SK-N-SH treated with all-trans-retinoic acid at 6 μM for 48 hours (cell line): ENCODE measurements around the gene IGF2R.

Source experiments
- CSDC2 ChIP-seq: fragments of 250-450 bp; sonication (Bioruptor Pico); IDR thresholded peaks from 2 replicates; pipeline ENCODE4 v1.5.0; 2020; ENCODE audit warnings: mild to moderate bottlenecking, moderate library complexity
- GLIS3 ChIP-seq: fragments of 250-450 bp; sonication (Bioruptor Pico); IDR thresholded peaks from 2 replicates; pipeline ENCODE4 v1.5.0; 2020; ENCODE audit warnings: mild to moderate bottlenecking, moderate library complexity
- RARB ChIP-seq: fragments of 250-450 bp; sonication (Bioruptor Pico); IDR thresholded peaks from 2 replicates; pipeline ENCODE4 v1.8.0; 2021; ENCODE audit warnings: mild to moderate bottlenecking, moderate library complexity
- ZFP3 ChIP-seq: fragments of 250-450 bp; sonication (Bioruptor Pico); IDR thresholded peaks from 2 replicates; pipeline ENCODE4 v1.5.0; 2020; ENCODE audit warnings: mild to moderate bottlenecking, moderate library complexity
- ZFP30 ChIP-seq: fragments of 450-650 bp; formaldehyde crosslinking; IDR thresholded peaks from 2 replicates; pipeline ENCODE4 v1.5.0; 2022; ENCODE audit warnings: mild to moderate bottlenecking, moderate library complexity
- ZNF70 ChIP-seq: fragments of 450-650 bp; formaldehyde crosslinking; IDR thresholded peaks from 2 replicates; pipeline ENCODE4 v1.5.0; 2020; ENCODE audit warnings: mild to moderate bottlenecking, moderate library complexity
- TF ChIP-seq, protein P1 (sequence below): fragments of 250-450 bp; sonication (Bioruptor Pico); IDR thresholded peaks from 2 replicates; pipeline ENCODE4 v1.5.1; 2021; ENCODE audit warnings: mild to moderate bottlenecking, moderate library complexity

DNA sequence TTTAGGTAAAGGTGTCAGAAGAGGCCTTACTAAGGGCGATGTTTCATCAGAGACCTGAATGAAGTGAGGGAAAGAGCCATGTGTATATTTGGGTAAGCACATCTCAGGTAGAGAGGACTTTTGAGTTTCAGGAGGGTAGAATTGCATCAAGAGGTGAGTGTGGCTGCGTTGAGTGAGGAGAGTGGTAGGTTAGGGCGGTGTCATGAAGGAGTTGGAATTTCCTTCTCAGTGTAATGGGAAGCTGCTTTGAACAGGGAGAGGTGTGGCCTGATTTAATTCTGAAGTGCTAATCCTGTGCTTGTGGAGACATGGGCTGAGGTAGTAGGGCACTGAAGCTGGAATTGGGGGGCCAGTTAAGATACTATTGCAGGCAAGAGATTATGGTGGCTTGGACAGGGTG is 53.9 kb downstream of the IGF2R start:
- no peak for TF ChIP-seq ZNF70 (CRISPR knock-in tag)
- no peak for TF ChIP-seq ZFP3
- no peak for TF ChIP-seq CSDC2
- TF ChIP-seq, protein P1, sequence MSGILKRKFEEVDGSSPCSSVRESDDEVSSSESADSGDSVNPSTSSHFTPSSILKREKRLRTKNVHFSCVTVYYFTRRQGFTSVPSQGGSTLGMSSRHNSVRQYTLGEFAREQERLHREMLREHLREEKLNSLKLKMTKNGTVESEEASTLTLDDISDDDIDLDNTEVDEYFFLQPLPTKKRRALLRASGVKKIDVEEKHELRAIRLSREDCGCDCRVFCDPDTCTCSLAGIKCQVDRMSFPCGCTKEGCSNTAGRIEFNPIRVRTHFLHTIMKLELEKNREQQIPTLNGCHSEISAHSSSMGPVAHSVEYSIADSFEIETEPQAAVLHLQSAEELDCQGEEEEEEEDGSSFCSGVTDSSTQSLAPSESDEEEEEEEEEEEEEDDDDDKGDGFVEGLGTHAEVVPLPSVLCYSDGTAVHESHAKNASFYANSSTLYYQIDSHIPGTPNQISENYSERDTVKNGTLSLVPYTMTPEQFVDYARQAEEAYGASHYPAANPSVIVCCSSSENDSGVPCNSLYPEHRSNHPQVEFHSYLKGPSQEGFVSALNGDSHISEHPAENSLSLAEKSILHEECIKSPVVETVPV (CRISPR knock-in tag) = no peak
- TF ChIP-seq RARB = no peak
- TF ChIP-seq ZFP30 (CRISPR knock-in tag) = no peak
- TF ChIP-seq GLIS3 (CRISPR knock-in tag) = no peak
